ENCODE measurements around the gene MED27. TPM values are rescaled to one million over a fixed set of nuclear protein-coding genes. Genes with fewer than 3 reads are reported as not detected.

MED27 gene
- total RNA-seq, 1 donor from 2014 or later = 28.2 TPM

DNA sequence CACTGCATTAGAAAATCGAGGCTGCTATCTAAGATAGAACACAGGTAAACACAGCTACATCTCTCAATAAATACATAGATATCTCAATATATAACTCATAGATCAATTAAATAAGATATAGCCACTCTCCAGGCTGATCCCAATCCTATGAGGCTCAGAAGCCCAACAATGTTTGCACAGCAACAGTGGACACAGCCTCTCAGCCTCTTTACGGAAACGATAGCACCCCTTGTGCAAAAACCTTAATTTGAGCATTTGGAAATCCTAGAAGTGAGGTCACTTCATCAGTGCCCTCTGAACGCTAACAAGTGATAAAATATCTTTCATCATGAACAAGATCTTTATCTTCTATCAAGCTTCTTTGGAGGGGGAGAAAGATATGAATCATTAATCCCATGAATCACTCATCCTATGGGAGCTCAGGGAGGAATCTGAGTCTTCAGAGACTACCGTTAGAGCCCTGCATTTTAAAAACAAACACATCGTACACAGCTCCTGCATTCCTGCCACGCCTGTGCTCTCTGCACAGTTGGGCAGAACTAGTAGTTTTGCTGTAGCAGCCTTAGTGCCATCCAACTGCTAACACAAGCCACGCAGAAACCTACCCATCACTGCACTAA, 71.4 kb downstream of the MED27 start:
- Mint-ChIP-seq H3K27me3 (ENCODE audit: low read depth) (no peaks in the 10 kb centered on the region), H3K27ac (ENCODE audit: unreplicated experiment) (peak overlapping the region; percentile 38), H3K9me3 (ENCODE audit: low read depth) (no peaks in the 10 kb centered on the region), H3K4me1 (ENCODE audit: low read depth) (peaks cover 36% of the 10 kb centered on the region), H3K36me3 (ENCODE audit: low read depth) (peaks cover 5% of the 10 kb centered on the region), H3K4me3 (ENCODE audit: unreplicated experiment) (no peak overlapping the region)
- TF ChIP-seq, protein P1, sequence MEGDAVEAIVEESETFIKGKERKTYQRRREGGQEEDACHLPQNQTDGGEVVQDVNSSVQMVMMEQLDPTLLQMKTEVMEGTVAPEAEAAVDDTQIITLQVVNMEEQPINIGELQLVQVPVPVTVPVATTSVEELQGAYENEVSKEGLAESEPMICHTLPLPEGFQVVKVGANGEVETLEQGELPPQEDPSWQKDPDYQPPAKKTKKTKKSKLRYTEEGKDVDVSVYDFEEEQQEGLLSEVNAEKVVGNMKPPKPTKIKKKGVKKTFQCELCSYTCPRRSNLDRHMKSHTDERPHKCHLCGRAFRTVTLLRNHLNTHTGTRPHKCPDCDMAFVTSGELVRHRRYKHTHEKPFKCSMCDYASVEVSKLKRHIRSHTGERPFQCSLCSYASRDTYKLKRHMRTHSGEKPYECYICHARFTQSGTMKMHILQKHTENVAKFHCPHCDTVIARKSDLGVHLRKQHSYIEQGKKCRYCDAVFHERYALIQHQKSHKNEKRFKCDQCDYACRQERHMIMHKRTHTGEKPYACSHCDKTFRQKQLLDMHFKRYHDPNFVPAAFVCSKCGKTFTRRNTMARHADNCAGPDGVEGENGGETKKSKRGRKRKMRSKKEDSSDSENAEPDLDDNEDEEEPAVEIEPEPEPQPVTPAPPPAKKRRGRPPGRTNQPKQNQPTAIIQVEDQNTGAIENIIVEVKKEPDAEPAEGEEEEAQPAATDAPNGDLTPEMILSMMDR (IDR thresholded peaks at IDR 0.05) = no peak
- DNase-seq (ENCODE audit: low spot score) = no peak

DNA sequence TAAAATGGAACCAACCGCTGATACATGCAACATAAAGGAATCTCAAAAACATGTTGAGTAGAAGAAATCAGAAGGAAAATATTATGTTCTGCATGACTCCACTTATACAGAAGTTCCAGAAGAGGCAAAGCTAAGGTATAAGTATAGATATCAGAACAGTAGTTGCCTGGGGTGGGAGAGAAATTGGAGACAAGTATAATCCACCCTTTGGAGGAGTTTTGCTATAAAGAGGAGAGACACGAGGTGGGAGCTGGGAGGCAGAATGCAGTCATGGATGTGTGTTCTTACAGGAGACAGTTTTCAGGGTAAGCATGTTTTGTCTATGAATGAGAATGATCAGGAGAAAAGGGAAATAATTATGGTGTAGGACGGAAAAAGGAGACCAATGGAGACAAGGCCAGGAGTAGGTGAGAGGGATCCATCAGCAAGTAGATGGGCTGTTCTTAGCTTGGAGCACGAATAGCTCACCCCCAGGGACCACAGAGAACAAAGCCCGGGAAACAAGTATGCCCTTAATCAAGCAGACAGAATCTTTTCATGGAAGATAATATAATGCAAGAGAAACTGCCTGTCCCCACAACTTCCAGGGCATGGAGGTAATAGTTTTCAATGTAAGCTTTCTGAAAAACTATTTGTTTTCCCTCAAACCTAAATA, 72.2 kb downstream of the MED27 start:
- Mint-ChIP-seq H3K4me1 (ENCODE audit: low read depth) (peaks cover 36% of the 10 kb centered on the region), H3K4me3 (ENCODE audit: unreplicated experiment) (no peak overlapping the region), H3K36me3 (ENCODE audit: low read depth) (no peaks in the 10 kb centered on the region), H3K9me3 (ENCODE audit: low read depth) (no peaks in the 10 kb centered on the region), H3K27me3 (ENCODE audit: low read depth) (no peaks in the 10 kb centered on the region), H3K27ac (ENCODE audit: unreplicated experiment) (no peak overlapping the region)
- no peak for DNase-seq (ENCODE audit: low spot score)
- TF ChIP-seq, protein P1 (IDR thresholded peaks at IDR 0.05) = no peak

DNA sequence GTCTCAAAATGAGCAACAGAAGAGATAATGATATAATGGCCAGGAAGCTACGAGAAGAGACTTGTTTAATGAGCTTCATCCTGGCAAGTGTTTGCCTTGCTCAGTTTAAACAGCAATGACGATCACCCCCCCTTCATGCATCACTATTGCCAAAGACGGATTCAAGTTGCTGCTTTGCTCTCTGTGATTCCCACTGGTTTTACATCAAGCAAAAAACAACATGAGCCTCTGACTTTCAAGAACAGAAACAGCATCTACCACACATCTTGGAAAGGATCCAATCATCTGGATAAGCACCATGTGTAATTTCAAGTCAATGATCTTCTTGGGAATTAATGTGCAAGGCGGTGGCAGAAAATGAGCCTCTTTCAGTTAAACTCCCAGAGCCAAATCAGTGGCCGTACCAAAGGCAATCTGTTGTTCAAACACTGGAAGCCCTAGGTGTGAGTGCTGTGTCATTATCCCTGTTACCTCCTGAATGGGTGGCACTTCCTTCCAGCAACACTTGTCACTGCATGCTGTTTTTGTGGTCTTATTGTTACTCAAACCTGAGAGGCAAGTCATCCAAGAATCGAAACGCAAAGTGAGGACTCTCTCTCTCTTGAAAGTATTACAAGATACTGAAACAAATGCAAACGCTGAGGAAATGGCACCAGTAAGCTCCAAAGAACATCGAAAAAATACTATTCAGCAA, 72.8 kb downstream of the MED27 start:
- Mint-ChIP-seq H3K36me3 (ENCODE audit: low read depth) (no peaks in the 10 kb centered on the region), H3K4me1 (ENCODE audit: low read depth) (peaks cover 36% of the 10 kb centered on the region), H3K9me3 (ENCODE audit: low read depth) (no peaks in the 10 kb centered on the region), H3K27me3 (ENCODE audit: low read depth) (no peaks in the 10 kb centered on the region), H3K4me3 (ENCODE audit: unreplicated experiment) (no peak overlapping the region), H3K27ac (ENCODE audit: unreplicated experiment) (no peak overlapping the region)
- DNase-seq (ENCODE audit: low spot score) = no peak
- TF ChIP-seq, protein P1 (IDR thresholded peaks at IDR 0.05) = no peak

DNA sequence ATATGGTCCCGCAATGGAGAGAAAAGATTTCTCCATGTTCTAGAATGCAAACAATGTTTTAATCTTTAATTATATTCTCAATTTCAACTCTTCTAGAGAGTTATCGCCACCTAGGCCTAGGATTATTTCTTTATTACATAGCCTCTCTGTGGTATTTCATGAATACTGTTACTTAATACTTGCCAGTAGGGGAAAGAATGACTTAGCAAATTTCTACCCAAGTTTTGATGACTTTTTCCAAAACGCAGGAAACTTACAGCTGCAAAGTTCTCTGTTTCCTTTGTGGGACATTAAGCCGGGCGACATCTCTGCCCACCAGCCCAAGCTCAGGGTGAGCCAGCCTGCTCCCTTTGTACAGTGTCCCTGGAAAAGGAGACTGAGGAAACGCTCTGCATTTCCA, 73.8 kb downstream of the MED27 start:
- no peaks in the 10 kb centered on the region for H3K9me3 Mint-ChIP-seq (ENCODE audit: low read depth)
- TF ChIP-seq, protein P1 (IDR thresholded peaks at IDR 0.05) = peak; percentile 39
- peaks cover 36% of the 10 kb centered on the region for H3K4me1 Mint-ChIP-seq (ENCODE audit: low read depth)
- no peaks in the 10 kb centered on the region for H3K36me3 Mint-ChIP-seq (ENCODE audit: low read depth)
- no peak for DNase-seq (ENCODE audit: low spot score)
- H3K4me3 Mint-ChIP-seq (ENCODE audit: unreplicated experiment) = no peak overlapping the region
- H3K27me3 Mint-ChIP-seq (ENCODE audit: low read depth) = no peaks in the 10 kb centered on the region
- H3K27ac Mint-ChIP-seq (ENCODE audit: unreplicated experiment) = peak overlapping the region; percentile 24

DNA sequence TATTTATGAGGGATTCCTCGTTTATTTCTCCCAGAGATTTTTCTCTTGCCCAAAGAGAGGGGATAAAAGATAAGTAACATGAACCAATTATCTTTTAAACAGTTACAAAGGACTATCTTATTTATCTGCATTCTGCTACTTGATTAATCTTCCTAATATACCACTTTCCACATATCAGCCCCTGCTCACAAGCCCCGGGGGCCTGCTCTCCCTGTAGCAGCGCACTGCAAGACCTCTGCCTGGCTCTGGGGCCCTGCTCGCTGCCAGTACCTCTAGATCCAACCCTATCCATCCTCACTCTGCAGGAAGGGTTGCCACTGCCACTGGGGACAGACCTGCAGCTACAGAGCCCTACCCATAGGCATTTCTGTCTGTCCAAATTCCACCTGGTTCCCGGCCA, 75.3 kb downstream of the MED27 start:
- Mint-ChIP-seq H3K4me1 (ENCODE audit: low read depth) (peaks cover 47% of the 10 kb centered on the region), H3K36me3 (ENCODE audit: low read depth) (no peaks in the 10 kb centered on the region), H3K27ac (ENCODE audit: unreplicated experiment) (no peak overlapping the region)

More for the DNA sequence above, 75.3 kb downstream of the MED27 start:
- H3K4me3 Mint-ChIP-seq (ENCODE audit: unreplicated experiment) = no peak overlapping the region
- TF ChIP-seq, protein P1 (IDR thresholded peaks at IDR 0.05) = no peak
- H3K27me3 Mint-ChIP-seq (ENCODE audit: low read depth) = no peaks in the 10 kb centered on the region
- DNase-seq (ENCODE audit: low spot score) = no peak
- H3K9me3 Mint-ChIP-seq (ENCODE audit: low read depth) = peaks cover 2% of the 10 kb centered on the region

All from chondrocyte (in vitro differentiated cells).